NOMO-1 (cell line): ENCODE data around the gene KCTD12.
"Not testable (repeated sequence)": the region's sequence is repeated elsewhere in the genome, so short reads cannot be mapped to it uniquely, and the experiment has no call there.

Source experiments
- DNase-seq, 2 experiments: peaks; one replicate each; lab custom pipeline; 2025; ENCODE audit not compliant: unreplicated experiment in 2 of 2; lab: John Stamatoyannopoulos, UW

Gene KCTD12

DNA sequence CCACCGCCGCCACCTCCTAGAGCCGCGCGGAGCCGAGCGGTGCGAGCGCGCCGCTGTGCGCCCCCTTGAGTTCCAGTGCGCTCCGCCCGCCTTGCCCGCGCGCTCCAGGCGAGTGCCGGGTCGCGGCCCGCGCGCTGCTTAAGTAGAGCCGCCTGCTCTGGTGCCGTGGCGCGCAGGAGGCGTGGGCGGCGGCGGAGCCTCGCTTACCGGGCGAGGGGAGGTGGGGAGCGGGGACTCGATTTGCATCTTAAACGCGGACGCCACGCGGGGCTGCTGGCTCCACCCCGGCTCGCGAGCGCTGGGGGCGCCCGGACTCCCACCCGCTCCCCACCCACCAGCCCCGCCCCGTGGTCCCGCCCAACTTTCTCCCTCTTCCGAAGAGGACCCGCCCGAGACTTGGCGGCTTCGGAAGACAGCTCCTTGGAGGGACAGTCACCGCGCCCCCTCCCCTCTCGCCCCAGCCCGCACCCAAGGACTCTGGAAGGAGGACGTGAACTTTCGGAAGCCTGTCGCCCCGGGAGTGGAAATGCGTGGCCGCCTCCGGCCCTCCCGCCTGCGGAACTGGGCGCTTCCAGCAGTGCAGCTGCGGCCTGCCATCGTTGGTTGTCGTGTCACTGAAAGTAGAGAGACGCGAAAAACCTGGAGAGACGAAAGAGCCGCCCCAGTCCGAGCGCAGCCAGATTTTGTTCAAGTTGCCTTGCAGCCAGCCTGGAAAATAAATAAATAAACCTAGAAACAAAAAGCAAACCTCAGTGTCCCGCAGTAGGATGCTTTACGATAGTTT, at the start of gene KCTD12:
TSS of gene KCTD12 (minus strand) at position 114 of the 784 bp plus-strand sequence. CDS start 257 bp downstream, outside the sequence.
- peak; percentile 70 to 79 for DNase-seq

DNA sequence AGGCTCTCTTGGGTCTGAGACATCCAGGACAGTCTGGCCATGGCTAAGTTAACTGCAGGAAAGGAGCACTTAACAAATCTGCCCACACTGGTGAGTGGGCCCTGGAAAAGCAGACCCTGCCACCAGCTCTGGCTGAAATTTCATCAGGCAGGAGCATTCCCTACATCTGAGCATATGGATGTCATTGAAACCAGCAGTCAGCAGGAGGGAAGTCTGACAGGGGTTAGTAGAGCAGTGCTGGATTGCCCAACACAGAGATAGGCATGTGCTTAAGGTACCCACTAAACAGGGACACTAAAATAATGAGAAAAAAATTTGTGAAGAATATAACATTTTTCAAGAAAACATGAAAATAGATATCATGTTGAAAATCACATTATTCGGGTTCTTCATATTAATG, 48.5 kb upstream of the KCTD12 start:
- DNase-seq = no peak

DNA sequence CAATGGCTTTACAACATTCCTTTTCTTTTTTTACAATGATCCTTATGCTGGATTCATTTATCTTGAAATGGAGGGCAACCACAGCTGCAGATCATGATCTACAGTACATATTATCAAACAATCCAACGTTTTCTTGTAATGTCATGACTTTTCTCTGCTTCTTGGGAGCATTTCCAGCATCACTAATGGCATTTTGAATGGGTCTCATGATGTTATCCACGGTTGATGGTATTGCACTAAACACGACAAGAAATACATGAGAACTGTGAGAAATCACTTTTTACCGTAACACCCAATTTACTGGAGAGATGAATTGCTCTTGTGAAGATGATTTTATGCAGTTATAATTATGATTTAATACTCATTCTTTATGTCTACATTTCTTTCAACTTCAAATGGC, 45.9 kb upstream of the KCTD12 start:
- no peak for DNase-seq

DNA sequence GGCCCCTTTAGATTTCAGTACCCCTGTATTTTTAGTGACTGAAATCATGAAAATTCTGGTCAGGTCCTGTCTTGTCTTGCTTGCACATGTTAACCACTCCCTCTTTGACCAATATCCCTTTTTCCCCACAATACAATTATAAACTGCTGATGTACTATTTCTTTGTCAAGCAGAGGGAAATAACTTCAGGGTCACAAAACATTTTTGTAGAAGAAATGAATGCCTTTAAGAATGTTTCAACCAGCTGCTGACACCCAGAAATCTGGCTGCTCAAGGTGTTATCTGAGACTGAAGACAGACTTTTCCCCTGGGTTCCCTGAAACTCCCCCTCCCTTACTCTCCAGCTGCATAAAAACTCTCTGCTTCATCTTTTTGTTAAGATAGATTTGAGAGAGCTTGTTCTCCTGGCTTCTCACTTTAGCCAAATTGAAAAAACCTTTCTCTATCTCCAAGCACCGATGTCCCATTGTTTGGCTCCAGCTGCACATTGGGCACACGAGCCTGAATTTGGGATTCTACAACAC, 43.7 kb upstream of the KCTD12 start:
- no peak for DNase-seq

DNA sequence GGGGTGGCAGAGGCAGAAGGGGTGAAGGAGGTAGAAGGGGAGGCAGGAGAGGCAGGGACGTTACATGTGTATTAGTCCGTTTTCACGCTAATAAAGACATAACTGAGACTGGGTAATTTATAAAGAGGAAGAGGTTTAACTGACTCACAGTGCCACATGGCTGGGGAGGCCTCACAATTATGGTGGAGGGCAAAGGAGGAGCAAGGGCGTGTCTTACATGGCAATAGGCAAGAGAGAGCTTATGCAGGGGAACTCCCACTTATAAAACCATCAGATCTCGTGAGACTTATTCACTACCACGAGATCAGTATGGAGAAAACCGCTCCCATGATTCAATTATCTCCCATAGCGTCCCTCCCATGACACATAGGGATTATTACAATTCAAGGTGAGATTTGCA, 43.1 kb upstream of the KCTD12 start:
- DNase-seq = peak; percentile 24 to 56

DNA sequence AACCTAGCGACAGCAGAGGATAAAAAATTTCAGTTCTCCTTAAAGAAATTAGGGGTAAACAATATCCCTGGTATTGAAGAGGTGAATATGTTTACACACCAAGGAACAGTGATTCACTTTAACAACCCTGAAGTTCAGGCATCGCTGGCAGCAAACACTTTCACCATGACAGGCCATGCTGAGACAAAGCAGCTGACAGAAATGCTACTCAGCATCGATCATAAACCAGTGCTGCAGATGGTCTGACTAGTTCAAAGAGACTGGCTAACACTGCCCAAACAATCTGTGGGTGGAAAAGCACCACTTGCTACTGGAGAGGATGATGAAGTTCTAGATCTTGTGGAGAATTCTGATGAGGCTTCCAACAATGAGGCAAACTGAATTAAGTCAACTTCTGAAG, 42.3 kb upstream of the KCTD12 start:
- DNase-seq = no peak

DNA sequence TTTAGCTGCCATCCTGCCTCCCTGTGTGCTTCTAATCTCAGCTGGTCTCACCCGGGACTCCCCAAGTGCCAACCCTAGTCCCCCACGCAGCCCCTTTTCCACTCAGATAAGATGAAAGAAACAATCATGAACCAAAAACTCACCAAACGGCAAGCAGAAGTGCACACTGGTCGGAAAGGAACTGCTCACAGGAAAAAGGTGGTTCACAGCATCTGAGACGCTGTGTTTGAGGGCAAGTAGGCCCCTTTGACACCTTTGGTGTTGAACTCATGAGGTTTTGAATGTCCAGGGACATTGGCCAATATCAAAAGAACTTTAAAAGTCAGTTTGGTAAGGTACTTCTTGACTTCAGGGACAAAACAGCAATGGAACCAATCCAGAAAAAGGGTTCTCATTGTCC, 41.8 kb upstream of the KCTD12 start:
- DNase-seq = no peak

DNA sequence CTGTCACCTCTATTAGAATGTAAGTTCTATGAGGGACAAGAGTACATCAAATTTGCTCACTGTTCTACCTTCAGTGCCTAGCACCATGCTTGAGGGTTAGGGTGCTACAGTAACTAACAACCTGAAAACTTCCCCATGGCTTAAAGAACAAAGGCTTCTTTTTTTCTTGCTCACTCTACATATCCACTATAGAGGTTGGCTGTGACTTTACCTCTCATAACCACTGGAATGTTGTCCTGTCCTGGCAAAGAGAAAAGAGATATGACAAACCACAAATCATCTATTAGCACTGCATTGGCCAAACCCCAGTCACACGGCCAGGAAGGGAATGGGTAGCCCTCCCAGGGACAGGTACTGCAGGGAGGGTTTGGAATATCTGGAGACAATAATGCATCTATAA, 38.9 kb upstream of the KCTD12 start:
- no peak for DNase-seq

DNA sequence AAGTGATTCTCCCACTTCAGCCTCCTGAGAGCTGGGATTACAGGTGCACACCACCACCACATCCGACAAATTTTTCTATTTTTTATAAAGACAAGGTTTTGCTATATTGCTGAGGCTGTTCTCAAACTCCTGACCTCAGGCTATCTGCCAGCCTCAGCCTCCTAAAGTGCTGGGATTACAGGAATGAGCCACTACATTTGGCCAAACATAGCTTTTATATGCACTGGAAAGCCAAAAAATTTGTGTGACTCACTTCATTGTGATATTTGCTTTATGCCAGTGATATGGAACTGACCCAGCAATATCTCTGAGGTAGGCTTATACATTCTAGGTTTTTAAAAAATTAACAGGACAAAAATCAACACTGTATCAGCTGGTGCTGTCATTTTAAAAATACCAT, 35.3 kb upstream of the KCTD12 start:
- DNase-seq = no peak

DNA sequence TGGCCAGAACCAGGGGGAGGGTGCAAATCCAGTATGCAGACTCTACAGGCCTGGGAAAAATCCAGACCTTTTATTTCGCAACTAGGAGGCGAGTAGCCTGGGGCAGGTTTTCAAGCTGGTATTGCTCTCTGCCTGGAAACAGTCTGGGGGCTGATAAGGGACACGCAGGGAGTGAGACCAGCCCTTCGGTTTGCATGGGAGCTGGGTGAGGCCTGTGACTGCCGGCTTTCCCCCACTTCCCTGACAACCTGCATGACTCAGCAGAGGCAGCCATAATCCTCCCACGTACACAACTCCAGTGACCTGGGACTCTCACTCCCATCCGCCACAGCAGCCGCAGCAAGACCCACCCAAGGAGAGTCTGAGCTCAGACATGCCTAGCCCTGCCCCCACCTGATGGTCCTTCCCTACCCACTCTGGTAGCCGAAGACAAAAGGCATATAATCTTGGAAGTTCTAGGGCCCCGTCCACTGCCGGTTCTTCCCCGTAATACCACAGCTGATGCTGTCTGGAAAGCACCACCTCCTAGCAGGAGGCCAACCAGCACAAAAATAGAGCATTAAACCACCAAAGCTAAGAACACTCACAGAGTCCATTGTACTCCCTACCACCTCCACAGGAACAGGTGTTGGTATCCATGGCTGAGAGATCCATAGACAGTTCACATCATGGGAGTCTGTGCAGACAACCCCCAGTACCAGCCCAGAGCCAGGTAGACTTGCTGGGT, 31.7 kb upstream of the KCTD12 start:
- DNase-seq = not testable (repeated sequence)

DNA sequence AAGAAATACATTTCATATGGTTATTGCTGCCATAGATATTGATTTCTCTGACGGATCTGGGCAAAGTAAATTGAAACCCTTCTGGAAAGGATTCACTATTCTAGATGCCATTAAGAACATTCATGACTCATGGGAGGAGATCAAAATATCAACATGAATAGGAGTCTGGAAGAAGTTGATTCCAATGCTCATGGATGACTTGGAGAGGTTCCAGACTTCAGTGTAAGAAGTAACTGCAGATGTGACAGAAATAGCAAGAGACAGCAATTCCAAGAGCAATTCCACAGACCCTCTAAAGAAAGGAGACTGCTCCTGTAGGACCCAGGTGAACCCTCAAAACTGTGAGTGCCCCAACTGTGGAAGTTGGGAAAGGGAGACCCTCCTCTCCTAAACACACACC, 30.9 kb upstream of the KCTD12 start:
- no peak for DNase-seq

DNA sequence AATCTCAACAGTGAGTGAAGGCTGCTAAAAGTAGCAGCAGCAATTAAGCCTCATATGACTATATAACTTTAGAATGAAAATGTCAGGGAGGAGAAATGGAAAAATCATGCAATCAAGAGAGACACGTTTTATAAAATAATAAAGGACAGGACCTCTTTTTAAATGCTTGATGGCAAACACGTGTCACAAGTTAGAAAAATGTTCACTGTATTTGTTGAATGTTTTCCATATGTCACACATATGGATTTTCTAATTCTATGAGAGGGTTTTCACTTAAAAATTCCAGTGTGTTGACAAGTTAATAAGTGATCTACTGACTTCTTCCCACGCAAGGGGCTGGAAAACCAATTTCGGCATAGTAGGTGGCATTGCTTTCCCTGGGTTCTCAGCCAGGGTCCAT, 27.7 kb upstream of the KCTD12 start:
- no peak for DNase-seq

DNA sequence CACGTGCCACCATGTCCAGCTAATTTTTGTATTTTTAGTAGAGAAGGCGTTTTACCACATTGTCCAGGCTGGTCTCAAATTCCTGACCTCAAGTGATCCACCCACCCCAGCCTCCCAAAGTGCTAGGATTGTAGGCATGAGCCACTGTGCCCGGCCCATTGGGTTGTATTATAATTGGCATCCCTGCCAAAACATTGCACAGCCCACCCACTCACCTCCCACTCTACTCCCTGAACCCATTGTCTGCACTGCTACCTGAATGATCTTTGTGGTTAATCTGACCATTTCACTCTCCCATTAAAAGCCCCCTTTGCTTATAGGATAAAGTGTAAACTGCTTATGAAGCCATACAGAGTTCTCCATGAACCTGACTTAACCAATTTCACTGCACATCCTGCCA, 26.3 kb upstream of the KCTD12 start:
- DNase-seq = no peak

DNA sequence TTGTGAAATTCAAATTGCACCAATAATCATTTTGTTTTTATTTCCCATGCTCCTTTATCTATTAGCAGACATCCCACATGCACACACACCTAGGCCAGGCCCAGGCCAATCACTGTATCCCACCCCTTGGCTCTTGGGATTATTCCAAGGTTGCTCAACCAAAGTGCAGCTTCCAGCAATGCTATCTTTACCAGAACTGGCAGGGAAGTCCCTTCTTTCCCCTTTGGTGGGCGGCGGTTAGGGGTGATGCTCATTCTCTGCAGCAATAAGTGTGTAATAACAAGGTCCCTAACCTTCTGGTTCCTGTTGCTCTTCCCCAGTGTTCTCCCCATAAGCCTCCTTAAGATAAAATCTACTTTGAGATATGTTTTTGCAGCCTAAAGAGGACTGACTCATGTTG, 18.3 kb upstream of the KCTD12 start:
- no peak for DNase-seq

DNA sequence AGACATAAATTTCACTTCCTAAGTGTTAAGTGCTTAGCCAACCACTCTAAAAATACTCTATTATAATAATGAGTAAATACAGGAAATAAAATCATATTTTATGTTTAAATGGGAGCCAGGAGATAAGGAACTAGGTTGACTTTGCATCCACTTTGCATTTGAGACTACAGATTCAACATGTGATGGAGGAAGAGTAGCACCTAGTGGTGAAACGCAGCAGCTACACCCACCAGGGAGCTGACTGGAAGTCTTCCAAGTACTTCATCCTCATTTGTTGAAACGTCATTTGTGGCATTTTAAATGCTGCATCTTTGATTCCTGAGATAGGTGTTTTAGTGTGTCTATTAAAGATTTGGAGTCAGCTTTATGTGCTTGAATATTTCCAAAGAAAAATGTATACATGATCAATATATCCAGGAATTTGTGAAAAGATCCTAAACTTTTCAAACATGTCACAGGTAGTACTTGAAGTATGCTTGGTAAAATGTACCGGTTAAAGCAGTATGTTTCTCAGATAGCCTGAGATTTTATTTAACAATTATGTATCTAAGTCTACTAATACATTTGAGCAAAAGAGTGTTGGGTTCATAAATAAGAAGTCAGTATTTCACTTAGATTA, 17.4 kb upstream of the KCTD12 start:
- peak in 1 of 2 experiments; percentile 75 for DNase-seq

DNA sequence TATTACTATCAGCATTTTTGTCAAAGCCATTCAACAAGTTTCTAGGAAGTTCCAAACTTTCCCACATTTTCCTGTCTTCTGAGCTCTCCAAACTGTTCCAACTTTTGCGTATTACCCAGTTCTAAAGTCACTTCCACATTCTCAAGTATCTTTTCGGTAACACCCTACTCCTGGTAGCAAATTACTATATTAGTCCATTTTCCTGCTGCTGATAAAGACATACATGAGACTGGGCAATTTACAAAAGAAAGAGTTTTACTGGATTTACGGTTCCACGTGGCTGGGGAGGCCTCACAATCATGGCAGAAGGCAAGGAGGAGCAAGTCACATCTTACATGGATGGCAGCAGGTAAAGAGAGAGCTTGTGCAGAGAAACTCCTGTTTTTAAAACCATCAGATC, 12.9 kb upstream of the KCTD12 start:
- not testable (repeated sequence) for DNase-seq

DNA sequence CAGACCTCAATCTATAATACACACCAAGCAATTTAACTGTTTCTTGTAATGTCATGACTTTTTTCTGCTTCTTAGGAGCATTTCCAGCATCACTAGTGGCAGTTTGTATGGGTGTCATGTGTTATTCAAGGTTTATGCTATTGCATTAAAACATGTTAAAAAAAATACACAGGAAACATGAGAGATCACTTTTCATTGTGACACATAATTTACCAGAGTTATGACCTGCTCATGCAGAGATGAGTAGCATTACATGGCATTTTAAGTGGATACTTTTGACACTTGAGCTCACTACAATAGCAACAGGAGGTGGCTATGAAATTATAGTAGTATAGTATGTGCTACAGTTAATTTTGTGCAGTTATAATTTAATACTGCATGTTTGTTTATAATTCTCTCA, 11.0 kb upstream of the KCTD12 start:
- not testable (repeated sequence) for DNase-seq

DNA sequence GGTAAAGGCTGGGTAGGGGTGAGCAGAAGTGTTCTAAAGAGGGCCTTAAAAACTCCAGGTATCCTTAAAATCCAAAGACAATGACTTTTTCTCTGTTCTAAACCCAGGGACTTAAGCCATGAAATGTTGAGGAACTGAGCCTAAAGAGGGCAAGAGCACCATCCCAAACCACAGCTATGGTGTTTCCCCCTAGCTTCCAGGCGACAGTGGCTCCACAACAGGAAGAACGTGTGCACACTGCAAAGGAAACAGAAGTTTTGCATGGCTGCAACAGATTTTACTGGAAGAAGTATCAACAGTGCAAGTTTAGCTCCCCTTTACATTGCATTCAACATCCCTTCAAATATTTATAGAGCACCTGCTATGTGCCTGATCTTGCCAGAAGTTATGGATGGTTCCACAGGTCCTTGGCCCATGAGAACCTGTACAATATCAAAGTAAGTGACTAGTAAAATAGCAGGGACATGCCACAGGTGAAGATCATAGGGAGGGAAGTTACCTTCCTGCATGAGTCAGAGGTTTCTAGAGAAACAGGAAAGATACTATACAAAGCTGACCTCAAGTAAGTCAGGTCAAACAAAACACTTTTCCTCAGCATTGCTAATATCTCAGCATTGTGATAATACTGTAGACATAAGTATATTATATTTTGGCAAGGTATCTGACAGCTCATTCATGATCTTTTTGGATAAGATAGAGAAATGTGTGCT, 8.4 kb upstream of the KCTD12 start:
- no peak for DNase-seq

DNA sequence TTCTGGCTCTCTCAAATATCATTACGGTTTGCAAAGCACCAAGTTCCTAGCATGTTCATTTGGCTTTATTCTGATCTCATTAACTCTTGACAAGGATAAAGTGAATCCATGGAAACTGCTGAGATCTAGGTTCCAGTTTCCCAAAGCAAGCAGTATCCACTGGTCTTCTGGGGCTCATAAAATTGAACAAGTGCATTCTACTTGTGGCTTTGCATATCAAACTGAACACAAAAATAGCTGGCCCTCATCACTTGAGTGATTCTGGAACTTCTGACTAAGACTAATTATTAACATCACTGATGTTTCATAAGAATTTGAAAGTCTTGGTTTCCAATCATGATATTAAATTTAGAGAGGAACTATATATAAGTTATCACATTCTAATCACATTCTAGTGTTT, 6.3 kb upstream of the KCTD12 start:
- DNase-seq = no peak

DNA sequence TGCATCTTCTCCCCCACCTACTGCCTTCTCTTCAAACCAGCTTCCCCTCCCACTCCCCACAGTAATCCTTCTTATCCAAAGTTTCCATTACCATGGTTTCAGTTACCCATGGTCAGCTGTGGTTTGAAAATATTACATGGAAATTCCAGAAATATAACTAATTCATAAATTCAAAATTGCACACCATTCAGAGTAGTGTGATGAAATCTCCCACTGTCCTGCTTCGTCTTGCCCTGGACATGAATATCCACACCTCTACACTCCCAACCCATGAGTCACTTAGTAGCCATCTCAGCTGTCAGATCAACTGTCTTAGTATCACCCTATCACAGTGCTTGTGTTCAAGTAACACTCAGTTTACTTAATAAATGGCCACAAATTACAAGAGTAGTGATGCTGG, 3.8 kb upstream of the KCTD12 start:
- DNase-seq = no peak

DNA sequence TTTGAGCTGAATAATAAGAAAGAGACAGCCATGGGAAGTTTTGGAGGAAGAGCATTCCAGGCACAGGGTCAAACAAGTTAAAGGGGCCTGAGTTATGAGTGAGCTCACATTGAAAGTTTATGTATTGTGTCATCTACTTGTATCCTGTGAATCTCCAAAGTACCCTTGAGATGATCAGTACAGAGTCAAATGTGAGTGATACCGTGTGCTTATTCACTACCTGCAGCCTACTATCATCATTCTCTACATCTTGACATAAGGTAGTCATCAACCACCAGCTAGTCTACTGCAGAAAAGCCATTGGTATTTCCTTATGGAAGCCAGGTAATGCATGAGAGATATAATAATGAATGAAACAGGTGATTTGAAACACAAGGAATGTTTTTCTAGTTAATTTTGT, 3.0 kb upstream of the KCTD12 start:
- no peak for DNase-seq
